Measurements from ENCODE around the gene DNHD1. TPM values are rescaled to one million over a fixed set of nuclear protein-coding genes. Genes with fewer than 3 reads are reported as not detected.

DNHD1 gene
- total and polyA plus RNA-seq, 9 of the 15 experiments (the other 6 are each of a cell fraction or from before 2014, with no cell fraction given), result 0.82 to 9.7 (median 3.8) TPM

- TF ChIP-seq TFAP4 (CRISPR knock-in tag; IDR thresholded peaks at IDR 0.05; ENCODE audit: borderline replicate concordance) (peak; percentile 59), USF1 (CRISPR knock-in tag; IDR thresholded peaks at IDR 0.05) (peak; percentile 67), ZBTB12 (CRISPR knock-in tag; IDR thresholded peaks at IDR 0.05) (no peak), OTX1 (CRISPR knock-in tag; IDR thresholded peaks at IDR 0.05) (no peak), MED1 (CRISPR knock-in tag; IDR thresholded peaks at IDR 0.05; ENCODE audit: borderline replicate concordance) (no peak), CCNT2 (IDR thresholded peaks at IDR 0.05; ENCODE audit: borderline replicate concordance, extremely low read depth, insufficient read length, low read depth, low read length) (peak; percentile 61), GATAD2B (IDR thresholded peaks at IDR 0.05; ENCODE audit: borderline replicate concordance) (peak; percentile 53; the same call in 1 of the 2 replicates), LEF1 (IDR thresholded peaks at IDR 0.05) (no peak), MYC (IDR thresholded peaks at IDR 0.05; ENCODE audit: low read depth, low read length) (no peak), MYC (CRISPR knock-in tag; IDR thresholded peaks at IDR 0.05; ENCODE audit: borderline replicate concordance, low read depth) (no peak), ZBTB17 (CRISPR knock-in tag; IDR thresholded peaks at IDR 0.05) (no peak), EGR1 (conservative IDR thresholded peaks at IDR 0.05) (peak; percentile 54), ZNF75A (CRISPR knock-in tag; IDR thresholded peaks at IDR 0.05) (no peak), POLR2B (IDR thresholded peaks at IDR 0.05; ENCODE audit: low read depth, partially characterized antibody) (peak; percentile 41), ZBTB7A (IDR thresholded peaks at IDR 0.05; ENCODE audit: borderline replicate concordance, control insufficient read depth, low read depth, low read length) (peak; percentile 4; the same call in 1 of the 2 replicates), KDM4B (IDR thresholded peaks at IDR 0.05; ENCODE audit: borderline replicate concordance in 2 of 2, low read depth in 1 of 2) (peak in 1 of 2 experiments; percentile 73; a peak in 1 of 4 replicates), ETV1 (tag; conservative IDR thresholded peaks at IDR 0.05; ENCODE audit: low read depth) (peak; percentile 49; the same call in 1 of the 2 replicates)
- TF ChIP-seq, protein P1, sequence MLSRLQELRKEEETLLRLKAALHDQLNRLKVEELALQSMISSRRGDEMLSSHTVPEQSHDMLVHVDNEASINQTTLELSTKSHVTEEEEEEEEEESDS (CRISPR knock-in tag; IDR thresholded peaks at IDR 0.05), result no peak
- TF ChIP-seq, protein P2, sequence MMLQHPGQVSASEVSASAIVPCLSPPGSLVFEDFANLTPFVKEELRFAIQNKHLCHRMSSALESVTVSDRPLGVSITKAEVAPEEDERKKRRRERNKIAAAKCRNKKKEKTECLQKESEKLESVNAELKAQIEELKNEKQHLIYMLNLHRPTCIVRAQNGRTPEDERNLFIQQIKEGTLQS (IDR thresholded peaks at IDR 0.05), result no peak
- TF ChIP-seq, protein P2 (CRISPR knock-in tag; conservative IDR thresholded peaks at IDR 0.05), result 0 out of 2 replicates have a peak, but pooled peaks have one; percentile 19
These were observed 23.3 kb upstream of the DNHD1 start, which contains the start of gene TRIM3 (continued) for GRCh38 chr11:6473451-6474412.
